ENCODE measurements around the gene SRBD1.

DNA sequence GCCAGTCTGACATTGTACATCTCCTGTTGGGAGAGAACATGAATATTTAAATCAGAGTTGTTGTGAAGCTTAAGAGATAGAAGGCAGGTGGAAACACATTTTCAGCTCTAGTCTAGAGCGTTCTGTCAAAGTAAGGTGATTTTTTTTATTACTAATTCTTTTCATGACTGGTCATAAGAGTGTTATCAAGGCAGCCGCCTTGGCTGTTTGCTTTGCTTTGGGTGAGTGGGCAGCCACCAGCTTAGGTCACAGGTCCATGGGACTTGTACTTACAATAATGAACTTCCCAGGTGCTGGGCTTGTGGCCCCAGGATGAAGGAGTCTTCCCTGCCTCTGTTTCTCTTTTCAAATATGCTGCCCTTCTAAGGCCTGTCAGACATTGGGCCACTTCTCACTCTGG lies 256.3 kb downstream of the SRBD1 start:
- TF ChIP-seq, protein P1, sequence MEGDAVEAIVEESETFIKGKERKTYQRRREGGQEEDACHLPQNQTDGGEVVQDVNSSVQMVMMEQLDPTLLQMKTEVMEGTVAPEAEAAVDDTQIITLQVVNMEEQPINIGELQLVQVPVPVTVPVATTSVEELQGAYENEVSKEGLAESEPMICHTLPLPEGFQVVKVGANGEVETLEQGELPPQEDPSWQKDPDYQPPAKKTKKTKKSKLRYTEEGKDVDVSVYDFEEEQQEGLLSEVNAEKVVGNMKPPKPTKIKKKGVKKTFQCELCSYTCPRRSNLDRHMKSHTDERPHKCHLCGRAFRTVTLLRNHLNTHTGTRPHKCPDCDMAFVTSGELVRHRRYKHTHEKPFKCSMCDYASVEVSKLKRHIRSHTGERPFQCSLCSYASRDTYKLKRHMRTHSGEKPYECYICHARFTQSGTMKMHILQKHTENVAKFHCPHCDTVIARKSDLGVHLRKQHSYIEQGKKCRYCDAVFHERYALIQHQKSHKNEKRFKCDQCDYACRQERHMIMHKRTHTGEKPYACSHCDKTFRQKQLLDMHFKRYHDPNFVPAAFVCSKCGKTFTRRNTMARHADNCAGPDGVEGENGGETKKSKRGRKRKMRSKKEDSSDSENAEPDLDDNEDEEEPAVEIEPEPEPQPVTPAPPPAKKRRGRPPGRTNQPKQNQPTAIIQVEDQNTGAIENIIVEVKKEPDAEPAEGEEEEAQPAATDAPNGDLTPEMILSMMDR (IDR thresholded peaks at IDR 0.05; ENCODE audit: low read length), result no peak
- TF ChIP-seq EZH2 (optimal IDR thresholded peaks at IDR 0.05; ENCODE audit: low read depth, low read length) (no peak), EZH2phosphoT487 (IDR thresholded peaks at IDR 0.05; ENCODE audit: low read length) (no peak)

Data from MM.1S (cell line).